ENCODE measurements around the gene RREB1.

Gene RREB1

GRCh38 chr6:7100072-7100752, 7.5 kb upstream of the RREB1 start:
- in situ Hi-C loops (cut with HindIII; ENCODE audit: low sequenced_read_pairs) = no loop called here

GRCh38 chr6:7100753-7101081, 7.0 kb upstream of the RREB1 start:
- in situ Hi-C loops (cut with HindIII; ENCODE audit: low sequenced_read_pairs) = no loop called here

- in situ Hi-C loops (cut with HindIII; ENCODE audit: low sequenced_read_pairs) = no loop called here
Observed at GRCh38 chr6:7101290-7101689, 6.5 kb upstream of the RREB1 start.

GRCh38 chr6:7104752-7105151, 3.0 kb upstream of the RREB1 start:
- in situ Hi-C loops (cut with HindIII; ENCODE audit: low sequenced_read_pairs) = no loop called here

GRCh38 chr6:7106215-7106751, 1.5 kb upstream of the RREB1 start:
- in situ Hi-C loops (cut with HindIII; ENCODE audit: low sequenced_read_pairs) = no loop called here

- in situ Hi-C loops (cut with HindIII; ENCODE audit: low sequenced_read_pairs) = no loop called here
Observed at GRCh38 chr6:7106752-7107577, 796 bp upstream of the RREB1 start.

GRCh38 chr6:7108196-7108963, 619 bp downstream of the RREB1 start:
- in situ Hi-C loops (cut with HindIII; ENCODE audit: low sequenced_read_pairs) = no loop called here

- in situ Hi-C loops (cut with HindIII; ENCODE audit: low sequenced_read_pairs) = no loop called here
Observed at GRCh38 chr6:7108964-7109836, 1.4 kb downstream of the RREB1 start.

- in situ Hi-C loops (cut with HindIII; ENCODE audit: low sequenced_read_pairs) = no loop called here
Observed at GRCh38 chr6:7110092-7110792, 2.5 kb downstream of the RREB1 start.

- in situ Hi-C loops (cut with HindIII; ENCODE audit: low sequenced_read_pairs) = no loop called here
Observed at GRCh38 chr6:7111095-7111690, 3.4 kb downstream of the RREB1 start.

GRCh38 chr6:7112171-7112570, 4.4 kb downstream of the RREB1 start:
- in situ Hi-C loops (cut with HindIII; ENCODE audit: low sequenced_read_pairs) = no loop called here

- in situ Hi-C loops (cut with HindIII; ENCODE audit: low sequenced_read_pairs) = no loop called here
Observed at GRCh38 chr6:7112741-7113313, 5.1 kb downstream of the RREB1 start.

GRCh38 chr6:7114744-7115458, 7.1 kb downstream of the RREB1 start:
- in situ Hi-C loops (cut with HindIII; ENCODE audit: low sequenced_read_pairs) = no loop called here

GRCh38 chr6:7115543-7116231, 7.9 kb downstream of the RREB1 start:
- in situ Hi-C loops (cut with HindIII; ENCODE audit: low sequenced_read_pairs) = no loop called here

GRCh38 chr6:7119272-7119801, 11.6 kb downstream of the RREB1 start:
- in situ Hi-C loops (cut with HindIII; ENCODE audit: low sequenced_read_pairs) = no loop called here

- in situ Hi-C loops (cut with HindIII; ENCODE audit: low sequenced_read_pairs) = no loop called here
Observed at GRCh38 chr6:7121700-7122241, 14.0 kb downstream of the RREB1 start.

- in situ Hi-C loops (cut with HindIII; ENCODE audit: low sequenced_read_pairs) = no loop called here
Observed at GRCh38 chr6:7122684-7123083, 14.9 kb downstream of the RREB1 start.
